C4-2B (cell line): Measurements from ENCODE around the gene RPSA.
"Not testable (repeated sequence)": the region's sequence is repeated elsewhere in the genome, so short reads cannot be mapped to it uniquely, and the experiment has no call there.

Source experiments
- H3K27ac ChIP-seq: fragments of 450-650 bp; 2 replicates; pipeline ENCODE4 v1.5.1; 2017
- CTCF ChIP-seq: fragments of 450-650 bp; conservative IDR thresholded peaks from 2 replicates; pipeline ENCODE4 v1.5.1; 2017; ENCODE audit warnings: mild to moderate bottlenecking
- ZFX ChIP-seq: fragments of 450-650 bp; IDR thresholded peaks from 2 replicates; pipeline ENCODE4 v1.6.1; 2017

Gene RPSA

DNA sequence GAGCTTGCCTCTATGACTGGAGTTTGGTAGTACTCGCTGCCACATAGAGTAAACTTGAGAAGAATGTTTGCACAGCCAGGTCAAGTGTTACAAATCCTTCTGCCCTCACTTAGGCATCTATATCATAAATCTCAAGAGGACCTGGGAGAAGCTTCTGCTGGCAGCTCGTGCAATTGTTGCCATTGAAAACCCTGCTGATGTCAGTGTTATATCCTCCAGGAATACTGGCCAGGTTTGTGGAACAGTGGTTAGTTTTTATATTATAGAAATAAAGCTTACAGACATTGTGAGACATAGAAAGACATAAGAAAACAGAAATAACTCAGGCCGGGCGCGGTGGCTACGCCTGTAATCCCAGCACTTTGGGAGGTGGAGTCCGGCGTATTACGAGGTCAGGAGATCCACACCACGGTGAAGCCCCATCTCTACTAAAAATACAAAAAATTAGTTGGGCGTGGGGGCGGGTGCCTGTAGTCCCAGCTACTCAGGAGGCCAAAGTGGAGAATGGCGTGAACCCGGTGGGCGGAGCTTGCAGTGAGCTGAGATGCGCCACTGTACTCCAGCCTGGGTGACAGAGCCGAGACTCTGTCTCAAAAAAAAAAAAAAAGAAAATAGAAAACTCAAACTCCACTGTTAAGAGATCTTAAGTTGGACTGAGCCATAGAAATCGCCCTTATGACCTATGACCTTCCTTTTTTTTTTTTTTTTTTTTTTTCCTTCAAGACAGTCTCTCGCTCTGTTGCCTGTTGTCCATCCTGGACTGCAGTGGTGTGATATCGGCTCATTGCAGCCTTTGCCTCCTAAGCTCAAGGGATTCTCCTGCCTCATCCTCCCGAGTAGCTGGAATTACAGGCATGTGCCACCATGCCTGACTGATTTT lies 2.2 kb downstream of the RPSA start:
- peak overlapping the region; percentile 23 for H3K27ac ChIP-seq

GRCh38 chr3:39409514-39410136 lies 3.1 kb downstream of the RPSA start:
- H3K27ac ChIP-seq = peak overlapping the region; percentile 23
- TF ChIP-seq ZFX (no peak), CTCF (no peak)

More for the DNA sequence above, 2.2 kb downstream of the RPSA start:
- TF ChIP-seq ZFX = no peak
- TF ChIP-seq CTCF = no peak

DNA sequence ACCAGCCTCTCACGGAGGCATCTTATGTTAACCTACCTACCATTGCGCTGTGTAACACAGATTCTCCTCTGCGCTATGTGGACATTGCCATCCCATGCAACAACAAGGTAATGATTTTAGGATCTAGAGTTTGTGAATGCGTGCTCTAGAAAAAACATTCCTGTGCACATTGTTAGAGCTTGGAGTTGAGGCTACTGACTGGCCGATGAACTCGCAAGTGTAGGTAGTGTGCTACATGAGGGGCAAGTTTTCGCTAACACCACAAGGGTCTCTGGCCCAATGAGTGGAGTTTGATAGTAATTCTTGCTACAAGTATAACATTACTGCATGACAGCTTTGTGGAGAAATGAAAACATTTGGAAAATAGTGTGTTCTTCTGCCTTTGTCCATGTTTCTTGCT lies 4.4 kb downstream of the RPSA start:
- H3K27ac ChIP-seq = peak overlapping the region; percentile 22; the same call in 1 of the 2 replicates
- TF ChIP-seq CTCF (no peak), ZFX (no peak)

DNA sequence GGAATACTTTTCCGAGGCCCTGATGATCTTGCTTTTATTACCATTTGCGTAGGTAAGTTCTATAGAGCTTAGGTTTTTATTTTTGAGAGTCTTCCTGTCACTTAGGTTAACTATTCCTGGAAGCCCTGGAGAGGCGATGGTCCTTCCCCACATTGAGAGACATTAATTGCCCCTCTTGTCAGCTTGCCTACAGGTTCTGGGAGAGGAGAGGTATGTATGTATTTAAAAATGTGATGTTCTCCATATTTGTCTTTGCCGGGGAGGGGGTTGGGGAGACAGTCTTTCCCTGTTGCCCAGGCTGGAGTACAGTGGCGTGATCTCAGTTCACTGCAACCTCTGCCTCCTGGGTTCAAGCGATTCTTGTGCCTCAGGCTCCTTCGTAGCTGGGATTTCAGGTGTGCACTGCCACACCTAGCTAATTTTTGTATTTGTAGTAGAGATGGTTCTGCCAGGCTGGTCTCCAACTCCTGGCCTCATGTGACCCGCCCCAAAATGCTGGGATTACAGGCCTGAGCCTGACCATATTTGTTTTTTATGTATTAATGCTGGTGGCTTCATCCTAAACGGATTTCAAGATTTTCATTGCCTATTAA lies 6.2 kb downstream of the RPSA start:
- TF ChIP-seq CTCF (no peak), ZFX (no peak)
- H3K27ac ChIP-seq = peak overlapping the region; percentile 52

GRCh38 chr3:39413691-39414420 lies 7.3 kb downstream of the RPSA start:
- no peak for TF ChIP-seq ZFX
- TF ChIP-seq CTCF = no peak
- peak overlapping the region; percentile 52 for H3K27ac ChIP-seq

DNA sequence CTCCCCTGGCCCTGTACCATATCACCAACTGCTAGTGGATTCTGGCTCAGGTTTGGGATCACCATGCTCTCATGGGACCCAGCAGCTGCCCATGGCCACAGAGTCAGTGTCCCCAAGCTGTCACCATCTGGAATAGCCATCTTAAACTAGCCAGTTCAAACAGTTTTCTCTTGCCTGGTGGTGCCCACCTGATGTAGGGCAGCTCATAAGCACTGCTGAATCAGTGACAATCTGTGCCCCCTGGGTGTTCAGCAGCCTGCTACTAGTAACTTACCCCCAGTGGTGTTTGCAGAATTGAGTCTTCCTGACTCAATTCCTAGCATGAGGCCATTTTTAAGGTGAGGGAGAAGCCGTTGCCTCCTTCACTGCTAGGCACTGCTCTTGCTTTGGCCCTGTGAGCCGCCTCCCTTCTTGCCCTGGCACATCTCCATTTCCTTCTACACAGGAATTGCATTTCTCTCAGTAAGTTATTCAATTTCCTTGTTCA lies 7.9 kb downstream of the RPSA start:
- TF ChIP-seq CTCF = no peak
- TF ChIP-seq ZFX = no peak
- H3K27ac ChIP-seq = peak overlapping the region; percentile 52

DNA sequence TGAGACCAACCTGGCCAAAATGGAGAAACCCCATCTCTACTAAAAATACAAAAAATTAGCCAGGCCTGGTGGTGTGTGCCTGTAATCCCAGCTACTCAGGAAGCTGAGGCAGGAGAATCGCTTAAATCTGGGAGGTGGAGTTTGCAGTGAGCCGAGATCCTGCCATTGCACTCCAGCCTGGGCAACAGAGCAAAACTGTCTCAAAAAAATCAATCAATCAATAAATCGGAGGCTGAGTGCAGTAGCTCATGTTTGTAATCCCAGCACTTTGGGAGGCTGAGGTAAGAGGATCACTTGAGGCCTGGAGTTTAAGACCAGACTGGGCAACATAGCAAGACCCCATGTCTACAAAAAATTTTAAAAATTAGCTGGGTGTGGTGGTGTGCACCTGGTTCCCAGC lies 8.8 kb downstream of the RPSA start:
- not testable (repeated sequence) for H3K27ac ChIP-seq
